ENCODE results near the gene PELI2. TPM values are rescaled to one million over a fixed set of nuclear protein-coding genes. Genes with fewer than 3 reads are reported as not detected.

The PELI2 gene
- total RNA-seq, 2 experiments from 2014 or later: 2.7 to 3.4 TPM

DNA sequence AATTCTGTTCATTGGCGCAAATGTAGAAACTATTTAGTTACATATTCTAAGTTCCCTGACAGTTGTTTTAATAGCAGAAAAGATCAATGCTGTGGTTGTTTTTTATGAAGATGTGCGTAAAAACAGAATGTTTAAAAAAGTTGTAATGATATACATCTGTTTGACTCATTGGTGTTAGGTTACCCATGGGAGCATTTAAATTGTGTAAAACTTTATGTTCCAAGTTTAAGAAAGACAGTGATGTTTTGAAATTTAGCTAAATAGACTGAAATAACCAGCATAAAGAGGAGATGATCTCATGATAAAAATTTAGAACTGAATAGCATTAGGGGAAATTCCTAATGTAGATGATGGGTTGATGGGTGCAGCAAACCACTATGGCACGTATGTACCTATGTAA lies 3.6 kb downstream of the PELI2 start:
- intact Hi-C loops (cut with micrococcal nuclease): no loop called here
- Mint-ChIP-seq H3K4me3 (no peak overlapping the region), H3K4me1 (ENCODE audit: low read depth) (peaks cover 41% of the 10 kb centered on the region), H3K27me3 (peaks cover 15% of the 10 kb centered on the region), H3K36me3 (ENCODE audit: low read depth) (no peaks in the 10 kb centered on the region), H3K9me3 (no peaks in the 10 kb centered on the region), H3K27ac (no peak overlapping the region)
- no peak for DNase-seq
- ChIA-PET POLR2A (no interaction called here), CTCF (interaction anchor here (1.2 kb wide), 1 partner anchor 60 kb away, joined by 3 read pairs; no protein-coding TSS in a partner anchor)
- TF ChIP-seq, protein P1, sequence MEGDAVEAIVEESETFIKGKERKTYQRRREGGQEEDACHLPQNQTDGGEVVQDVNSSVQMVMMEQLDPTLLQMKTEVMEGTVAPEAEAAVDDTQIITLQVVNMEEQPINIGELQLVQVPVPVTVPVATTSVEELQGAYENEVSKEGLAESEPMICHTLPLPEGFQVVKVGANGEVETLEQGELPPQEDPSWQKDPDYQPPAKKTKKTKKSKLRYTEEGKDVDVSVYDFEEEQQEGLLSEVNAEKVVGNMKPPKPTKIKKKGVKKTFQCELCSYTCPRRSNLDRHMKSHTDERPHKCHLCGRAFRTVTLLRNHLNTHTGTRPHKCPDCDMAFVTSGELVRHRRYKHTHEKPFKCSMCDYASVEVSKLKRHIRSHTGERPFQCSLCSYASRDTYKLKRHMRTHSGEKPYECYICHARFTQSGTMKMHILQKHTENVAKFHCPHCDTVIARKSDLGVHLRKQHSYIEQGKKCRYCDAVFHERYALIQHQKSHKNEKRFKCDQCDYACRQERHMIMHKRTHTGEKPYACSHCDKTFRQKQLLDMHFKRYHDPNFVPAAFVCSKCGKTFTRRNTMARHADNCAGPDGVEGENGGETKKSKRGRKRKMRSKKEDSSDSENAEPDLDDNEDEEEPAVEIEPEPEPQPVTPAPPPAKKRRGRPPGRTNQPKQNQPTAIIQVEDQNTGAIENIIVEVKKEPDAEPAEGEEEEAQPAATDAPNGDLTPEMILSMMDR (IDR thresholded peaks at IDR 0.05): no peak
- no peak for ATAC-seq

DNA sequence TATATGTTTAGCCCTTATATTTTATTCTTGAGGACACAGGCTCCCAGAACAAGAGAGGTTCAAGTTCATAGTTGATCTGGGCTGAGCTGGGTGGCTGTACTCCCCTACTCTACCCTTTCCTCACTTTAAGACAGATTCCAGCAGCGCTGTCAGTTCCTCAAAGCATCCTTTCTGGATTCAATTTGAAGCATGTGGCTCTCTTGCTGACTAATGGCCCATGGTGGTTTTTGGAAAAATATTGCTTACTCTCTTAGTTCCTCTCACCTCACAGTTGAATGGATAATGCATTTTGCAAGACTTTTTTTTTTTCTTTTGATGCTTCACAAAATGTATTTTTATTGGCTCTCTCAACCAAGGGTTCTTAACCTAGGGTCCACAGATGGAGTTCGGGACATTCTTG lies 4.1 kb downstream of the PELI2 start:
- H3K4me1 Mint-ChIP-seq (ENCODE audit: low read depth): peaks cover 39% of the 10 kb centered on the region
- DNase-seq (no peak), ATAC-seq (no peak)
- TF ChIP-seq, protein P1 (IDR thresholded peaks at IDR 0.05): no peak
- ChIA-PET POLR2A (no interaction called here), CTCF (no interaction called here)
- H3K27ac Mint-ChIP-seq: no peak overlapping the region
- H3K9me3 Mint-ChIP-seq: no peaks in the 10 kb centered on the region
- intact Hi-C loops (cut with micrococcal nuclease): no loop called here
- peaks cover 15% of the 10 kb centered on the region for H3K27me3 Mint-ChIP-seq
- H3K36me3 Mint-ChIP-seq (ENCODE audit: low read depth): no peaks in the 10 kb centered on the region
- no peak overlapping the region for H3K4me3 Mint-ChIP-seq

DNA sequence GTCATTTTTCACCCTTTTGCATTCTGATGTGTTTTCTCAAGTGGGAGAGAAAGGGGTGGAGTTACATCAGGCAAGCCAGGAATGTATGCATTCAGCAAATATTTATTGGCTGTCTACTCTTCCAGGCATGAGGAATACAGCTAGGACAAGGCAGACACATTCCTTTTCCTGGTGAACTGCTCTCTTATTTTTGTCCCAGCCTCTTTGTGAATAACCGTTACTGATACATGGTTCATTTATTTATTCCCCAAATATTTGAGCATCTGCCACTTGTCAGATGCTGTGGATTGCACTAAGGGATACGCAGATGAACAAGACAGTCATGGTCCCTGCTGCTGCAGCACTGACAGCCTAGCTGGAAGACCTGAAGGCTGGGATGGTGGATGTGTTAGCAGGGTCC lies 6.1 kb downstream of the PELI2 start:
- DNase-seq: no peak
- ChIA-PET CTCF (interaction anchor here (1.0 to 1.1 kb wide), 2 partner anchors 8 to 42 kb away, joined by 3 read pairs; no protein-coding TSS in a partner anchor), POLR2A (interaction anchor here (1.1 kb wide), 1 partner anchor 49 kb away, joined by 4 read pairs; no protein-coding TSS in a partner anchor)
- ATAC-seq: no peak
- Mint-ChIP-seq H3K27ac (no peak overlapping the region), H3K9me3 (no peaks in the 10 kb centered on the region), H3K4me1 (ENCODE audit: low read depth) (peaks cover 41% of the 10 kb centered on the region), H3K36me3 (ENCODE audit: low read depth) (no peaks in the 10 kb centered on the region), H3K27me3 (peaks cover 15% of the 10 kb centered on the region), H3K4me3 (no peak overlapping the region)
- intact Hi-C loops (cut with micrococcal nuclease): no loop called here
- TF ChIP-seq, protein P1 (IDR thresholded peaks at IDR 0.05): no peak

DNA sequence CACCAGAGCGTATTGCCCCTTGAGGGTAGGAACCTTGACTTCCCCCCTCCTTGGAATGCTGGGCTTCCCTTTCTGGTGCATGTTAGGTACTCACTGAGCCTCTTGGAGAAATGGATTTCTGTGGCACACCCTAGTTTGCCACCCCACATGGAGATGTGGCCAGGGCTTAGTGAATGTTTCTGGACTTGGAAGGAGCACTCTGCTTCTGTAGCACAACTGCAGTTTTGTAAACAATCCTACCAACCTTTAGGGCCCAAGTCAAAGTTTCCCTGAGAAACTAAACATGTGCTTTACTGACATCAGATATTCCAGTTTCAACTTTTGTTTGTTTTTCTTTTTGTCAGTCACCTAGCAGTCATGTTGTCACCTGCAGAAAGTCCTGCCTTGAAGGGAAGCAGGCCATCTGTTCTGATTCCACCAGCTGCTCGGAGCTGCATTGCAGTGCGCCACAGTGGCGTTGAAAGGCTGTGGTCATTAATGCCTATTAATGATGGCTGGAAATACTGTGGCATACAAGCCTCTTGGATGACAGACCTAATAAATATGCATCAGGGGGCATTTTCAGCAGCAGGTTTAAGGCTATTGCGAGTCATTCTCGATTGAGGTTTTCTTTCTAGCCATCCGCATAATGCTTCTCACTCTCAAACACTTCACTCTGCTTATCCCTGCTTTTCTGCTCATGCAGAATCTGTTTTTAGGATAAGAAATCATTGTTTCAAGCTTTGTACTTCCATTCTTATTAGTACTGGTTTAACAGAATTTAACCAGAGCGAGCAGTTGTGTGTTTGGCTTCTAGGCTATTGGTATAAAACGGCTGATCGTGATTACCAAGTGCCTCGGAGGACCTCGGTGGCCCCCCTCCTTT lies 7.8 kb downstream of the PELI2 start:
- DNase-seq (no peak), ATAC-seq (no peak)
- intact Hi-C loops (cut with micrococcal nuclease): no loop called here
- H3K27me3 Mint-ChIP-seq: peaks cover 11% of the 10 kb centered on the region
- peaks cover 34% of the 10 kb centered on the region for H3K4me1 Mint-ChIP-seq (ENCODE audit: low read depth)
- POLR2A ChIA-PET: no interaction called here
- TF ChIP-seq, protein P1 (IDR thresholded peaks at IDR 0.05): no peak
- no peak overlapping the region for H3K4me3 Mint-ChIP-seq
- H3K9me3 Mint-ChIP-seq: no peaks in the 10 kb centered on the region
- no peaks in the 10 kb centered on the region for H3K36me3 Mint-ChIP-seq (ENCODE audit: low read depth)
- CTCF ChIA-PET: interaction anchor here (1.2 to 1.3 kb wide), 2 partner anchors 8 to 13 kb away, joined by 3 to 4 read pairs; partner anchors contain the start of gene PELI2
- no peak overlapping the region for H3K27ac Mint-ChIP-seq

DNA sequence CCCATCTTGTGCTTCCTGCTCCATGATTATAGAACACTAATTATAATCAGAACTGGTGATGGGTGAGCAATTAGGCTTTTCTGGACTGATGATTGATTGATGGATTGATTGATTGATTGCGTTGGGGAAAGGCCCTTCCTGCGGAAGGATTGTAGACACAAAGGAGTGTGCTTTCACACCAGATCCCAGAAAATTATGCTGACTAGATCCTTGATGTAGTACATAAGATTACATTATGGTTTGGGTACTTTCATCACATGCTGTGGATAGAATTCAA lies 8.4 kb downstream of the PELI2 start:
- peaks cover 37% of the 10 kb centered on the region for H3K4me1 Mint-ChIP-seq (ENCODE audit: low read depth)
- ChIA-PET CTCF (interaction anchor here (1.2 to 1.3 kb wide), 2 partner anchors 8 to 12 kb away, joined by 3 to 4 read pairs; partner anchors contain the start of gene PELI2), POLR2A (no interaction called here)
- H3K36me3 Mint-ChIP-seq (ENCODE audit: low read depth): no peaks in the 10 kb centered on the region
- H3K27ac Mint-ChIP-seq: no peak overlapping the region
- H3K4me3 Mint-ChIP-seq: no peak overlapping the region
- H3K9me3 Mint-ChIP-seq: no peaks in the 10 kb centered on the region
- TF ChIP-seq, protein P1 (IDR thresholded peaks at IDR 0.05): no peak
- no peak for ATAC-seq
- H3K27me3 Mint-ChIP-seq: peaks cover 9% of the 10 kb centered on the region
- DNase-seq: no peak
- intact Hi-C loops (cut with micrococcal nuclease): no loop called here
